OCI-LY7 (cell line): ENCODE data around the gene STIM1. TPM values are rescaled to one million over a fixed set of nuclear protein-coding genes. Genes with fewer than 3 reads are reported as not detected.

Experiments used
- BruUV-seq: library from RNA; stranded (reverse); fragments of 400-500 nt; replicated peaks from 2 replicates; lab custom pipeline; 2021; lab: Mats Ljungman, UMichigan
- CTCF ChIA-PET: fragments of 300-600 bp; sonication (Branson Sonifier 250); formaldehyde crosslinking; loops from one replicate; lab custom pipeline; 2022; ENCODE audit warnings: antibody characterized with exemption; ENCODE audit not compliant: unreplicated experiment; lab: Charles Lee
- POLR2A ChIA-PET: fragments of 300-600 bp; sonication (Branson Sonifier 250); formaldehyde crosslinking; loops from one replicate; lab custom pipeline; 2022; ENCODE audit warnings: antibody characterized with exemption; lab: Charles Lee
- DNase-seq: peaks from one replicate; pipeline ENCODE4 v3.0.0-alpha.2; 2015; ENCODE audit warnings: low spot score
- H2AFZ ChIP-seq: fragments of 200-600 bp; sonication (generic), shearing (Covaris generic); 2 replicates; pipeline ENCODE4 v1.6.1; 2014; ENCODE audit warnings: mild to moderate bottlenecking, antibody characterized with exemption, low read length, moderate library complexity
- H3K27ac ChIP-seq: fragments of 200-600 bp; sonication (generic); 2 replicates; pipeline ENCODE4 v1.5.1; 2014; ENCODE audit warnings: mixed run types, low read depth, mild to moderate bottlenecking, moderate library complexity, low read length, inconsistent platforms; ENCODE audit not compliant: poor library complexity, severe bottlenecking
- H3K36me3 ChIP-seq: fragments of 200-600 bp; sonication (generic); 2 replicates; pipeline ENCODE4 v1.6.1; 2014; ENCODE audit warnings: mild to moderate bottlenecking, antibody characterized with exemption, low read length, moderate library complexity, mixed read lengths; ENCODE audit not compliant: insufficient read depth
- H3K4me1 ChIP-seq: fragments of 200-600 bp; sonication (generic); 2 replicates; pipeline ENCODE4 v1.5.1; 2014; ENCODE audit warnings: mild to moderate bottlenecking, low read length; ENCODE audit not compliant: insufficient read depth, poor library complexity, severe bottlenecking
- H3K4me2 ChIP-seq: fragments of 200-600 bp; sonication (generic); 2 replicates; pipeline ENCODE4 v1.6.1; 2014; ENCODE audit warnings: mild to moderate bottlenecking, low read length
- H3K4me3 ChIP-seq: fragments of 200-600 bp; sonication (generic); 2 replicates; pipeline ENCODE4 v1.5.1; 2014; ENCODE audit warnings: mild to moderate bottlenecking, low read depth, low read length; ENCODE audit not compliant: poor library complexity, severe bottlenecking
- H3K79me2 ChIP-seq: fragments of 200-600 bp; sonication (generic); 2 replicates; pipeline ENCODE4 v1.6.1; 2016; ENCODE audit warnings: low read depth, mild to moderate bottlenecking, low read length, moderate library complexity, mixed read lengths; ENCODE audit not compliant: insufficient read depth
- H3K9me2 ChIP-seq: fragments of 200-600 bp; sonication (generic); 2 replicates; pipeline ENCODE4 v1.6.1; 2016; ENCODE audit warnings: mild to moderate bottlenecking, low read length, mixed read lengths; ENCODE audit not compliant: insufficient read depth
- H3K9me3 ChIP-seq: fragments of 200-600 bp; sonication (generic); 2 replicates; pipeline ENCODE4 v1.6.1; 2014; ENCODE audit warnings: mild to moderate bottlenecking, mixed run types, low read length, mixed read lengths
- H4K20me1 ChIP-seq: fragments of 200-600 bp; sonication (generic); 2 replicates; pipeline ENCODE4 v1.6.1; 2014; ENCODE audit warnings: mild to moderate bottlenecking, antibody characterized with exemption, low read length, moderate library complexity, mixed read lengths; ENCODE audit not compliant: insufficient read depth
- CTCF ChIP-seq: fragments of 200-600 bp; sonication (generic); conservative IDR thresholded peaks from 2 replicates; pipeline ENCODE4 v1.5.1; 2014; ENCODE audit warnings: mild to moderate bottlenecking, antibody characterized with exemption, low read length, moderate library complexity, mixed read lengths
- EZH2phosphoT487 ChIP-seq: fragments of 200-600 bp; sonication (generic); IDR thresholded peaks from 2 replicates; pipeline ENCODE4 v1.6.1; 2018; ENCODE audit warnings: low read depth, borderline replicate concordance, mild to moderate bottlenecking, mixed run types, antibody characterized with exemption, low read length, moderate library complexity, mixed read lengths
- intact Hi-C: fragments of 100-400 bp; cut with micrococcal nuclease; formaldehyde crosslinking; loops from one replicate; pipeline ENCODE4 v1.10.0; 2022; ENCODE audit not compliant: unreplicated experiment
- total RNA-seq, 2 experiments: library from RNA; depleted of rRNA in 1 of 2; stranded (reverse); fragments of >200 nt in 1 of 2; shearing (Covaris generic) in 1 of 2; gene quantifications; 2 replicates each; pipeline ENCODE4 v1.2.3, GENCODE V29; 2014 to 2022

The STIM1 gene
- total RNA-seq, 2 experiments from 2014 or later = 21.0 to 49.1 TPM

- no peak for TF ChIP-seq CTCF
- TF ChIP-seq EZH2phosphoT487 = no peak
- DNase-seq = no peak
- no peaks in the 10 kb centered on the region for H3K9me3 ChIP-seq
- no peak overlapping the region for H3K27ac ChIP-seq
- no peak overlapping the region for H3K4me2 ChIP-seq
- H4K20me1 ChIP-seq = no peaks in the 10 kb centered on the region
- ChIA-PET POLR2A (interaction anchor here (0.6 to 1.1 kb wide), 5 partner anchors 15 to 246 kb away, joined by 3 to 5 read pairs (median 4); no protein-coding TSS in a partner anchor), CTCF (no interaction called here)
- no peaks in the 10 kb centered on the region for H3K9me2 ChIP-seq
- no peaks in the 10 kb centered on the region for H3K4me1 ChIP-seq
- peaks cover 19% of the 10 kb centered on the region for H3K36me3 ChIP-seq
- no peaks in the 10 kb centered on the region for H3K79me2 ChIP-seq
- BruUV-seq = TSS peak; percentile 33
- no peak overlapping the region for H3K4me3 ChIP-seq
- no peak overlapping the region for H2AFZ ChIP-seq
- intact Hi-C loops = no loop called here
These were observed 114.1 kb downstream of the STIM1 start for GRCh38 chr11:3969613-3970012.

GRCh38 chr11:3970108-3970507 is 114.6 kb downstream of the STIM1 start:
- Histone ChIP-seq H3K9me2 (no peaks in the 10 kb centered on the region), H3K4me2 (no peak overlapping the region), H3K27ac (no peak overlapping the region), H3K79me2 (no peaks in the 10 kb centered on the region), H3K4me1 (no peaks in the 10 kb centered on the region), H3K9me3 (no peaks in the 10 kb centered on the region), H3K4me3 (no peak overlapping the region), H4K20me1 (no peaks in the 10 kb centered on the region), H2AFZ (no peak overlapping the region), H3K36me3 (peaks cover 19% of the 10 kb centered on the region)
- DNase-seq = no peak
- ChIA-PET CTCF (no interaction called here), POLR2A (interaction anchor here (0.7 to 0.9 kb wide), 4 partner anchors 15 to 245 kb away, joined by 3 to 5 read pairs (median 4); no protein-coding TSS in a partner anchor)
- BruUV-seq = no TSS peak
- TF ChIP-seq EZH2phosphoT487 (no peak), CTCF (no peak)
- intact Hi-C loops = no loop called here

GRCh38 chr11:3971756-3972404 is 116.4 kb downstream of the STIM1 start:
- no peaks in the 10 kb centered on the region for H4K20me1 ChIP-seq
- no TSS peak for BruUV-seq

More at GRCh38 chr11:3971756-3972404, 116.4 kb downstream of the STIM1 start:
- Histone ChIP-seq H3K9me2 (no peaks in the 10 kb centered on the region), H3K4me2 (no peak overlapping the region), H3K4me1 (no peaks in the 10 kb centered on the region), H3K9me3 (no peaks in the 10 kb centered on the region), H3K27ac (no peak overlapping the region), H3K79me2 (no peaks in the 10 kb centered on the region), H3K4me3 (no peak overlapping the region), H3K36me3 (peaks cover 19% of the 10 kb centered on the region), H2AFZ (no peak overlapping the region)
- intact Hi-C loops = no loop called here
- ChIA-PET POLR2A (no interaction called here), CTCF (no interaction called here)
- TF ChIP-seq EZH2phosphoT487 = no peak
- peak; percentile 45 for TF ChIP-seq CTCF
- DNase-seq = no peak
